ENCODE measurements around the gene TNFRSF25.
"Not testable (repeated sequence)": the region's sequence is repeated elsewhere in the genome, so short reads cannot be mapped to it uniquely, and the experiment has no call there.

The TNFRSF25 gene

GRCh38 chr1:6437012-6437700 lies 28.8 kb downstream of the TNFRSF25 start:
- not testable (repeated sequence) for DNase-seq (ENCODE audit: low read depth in 2 of 2, low spot score in 1 of 2)

GRCh38 chr1:6436277-6436676 lies 29.7 kb downstream of the TNFRSF25 start:
- not testable (repeated sequence) for DNase-seq (ENCODE audit: low read depth in 2 of 2, low spot score in 1 of 2)

- DNase-seq (ENCODE audit: low read depth in 2 of 2, low spot score in 1 of 2), result no peak
Measured at GRCh38 chr1:6435547-6435946, 30.4 kb downstream of the TNFRSF25 start.

GRCh38 chr1:6435129-6435528 lies 30.8 kb downstream of the TNFRSF25 start:
- DNase-seq (ENCODE audit: low read depth in 2 of 2, low spot score in 1 of 2), result no peak

GRCh38 chr1:6434186-6434585 lies 31.8 kb downstream of the TNFRSF25 start:
- DNase-seq (ENCODE audit: low read depth in 2 of 2, low spot score in 1 of 2), result no peak

- not testable (repeated sequence) for DNase-seq (ENCODE audit: low read depth in 2 of 2, low spot score in 1 of 2)
Measured at GRCh38 chr1:6431645-6432579, 34.1 kb downstream of the TNFRSF25 start.

GRCh38 chr1:6429660-6430411 lies 36.1 kb downstream of the TNFRSF25 start:
- not testable (repeated sequence) for DNase-seq (ENCODE audit: low read depth in 2 of 2, low spot score in 1 of 2)

GRCh38 chr1:6428453-6428852 lies 37.5 kb downstream of the TNFRSF25 start:
- not testable (repeated sequence) for DNase-seq (ENCODE audit: low read depth in 2 of 2, low spot score in 1 of 2)

GRCh38 chr1:6427441-6428390 lies 38.3 kb downstream of the TNFRSF25 start:
- no peak for DNase-seq (ENCODE audit: low read depth in 2 of 2, low spot score in 1 of 2)

- no peak for DNase-seq (ENCODE audit: low read depth in 2 of 2, low spot score in 1 of 2)
Measured at GRCh38 chr1:6426972-6427350, 39.0 kb downstream of the TNFRSF25 start.

- DNase-seq (ENCODE audit: low read depth in 2 of 2, low spot score in 1 of 2), result no peak
Measured at GRCh38 chr1:6426277-6426971, 39.5 kb downstream of the TNFRSF25 start.

GRCh38 chr1:6425658-6426057 lies 40.3 kb downstream of the TNFRSF25 start:
- DNase-seq (ENCODE audit: low read depth in 2 of 2, low spot score in 1 of 2), result no peak

- no peak for DNase-seq (ENCODE audit: low read depth in 2 of 2, low spot score in 1 of 2)
Measured at GRCh38 chr1:6424619-6425593, 41.1 kb downstream of the TNFRSF25 start, which contains the start of gene ESPN. Gene ESPN, plus strand, starts transcription at chr1:6424776. Its CDS starts 180 bp downstream, at chr1:6424956.

- DNase-seq (ENCODE audit: low read depth in 2 of 2, low spot score in 1 of 2), result no peak
Measured at GRCh38 chr1:6424000-6424565, 41.9 kb downstream of the TNFRSF25 start.

GRCh38 chr1:6423321-6423999 lies 42.5 kb downstream of the TNFRSF25 start:
- DNase-seq (ENCODE audit: low read depth in 2 of 2, low spot score in 1 of 2), result peak; percentile 36 to 54

GRCh38 chr1:6421266-6421665 lies 44.7 kb downstream of the TNFRSF25 start:
- DNase-seq (ENCODE audit: low read depth in 2 of 2, low spot score in 1 of 2), result no peak

- DNase-seq (ENCODE audit: low read depth in 2 of 2, low spot score in 1 of 2), result no peak
Measured at GRCh38 chr1:6420454-6421042, 45.4 kb downstream of the TNFRSF25 start.
